GM23338 (cell line): ENCODE data around the gene PDSS2. TPM values are rescaled to one million over a fixed set of nuclear protein-coding genes. Genes with fewer than 3 reads are reported as not detected.

Source experiments
- ATAC-seq: fragments of 200-7000 bp; cut with Tn5 transposase; 3 replicates; pipeline ENCODE4 v1.9.1; 2020
- DNase-seq: peaks from one replicate; pipeline ENCODE4 v3.0.0-alpha.2; 2015; ENCODE audit warnings: low spot score
- H2AFZ ChIP-seq: fragments of 200-600 bp; sonication (generic); 2 replicates; pipeline ENCODE4 v1.8.0; 2016; ENCODE audit warnings: antibody characterized with exemption, mild to moderate bottlenecking, moderate library complexity
- H3F3A ChIP-seq: fragments of 200-600 bp; sonication (generic); replicated peaks from 2 replicates; pipeline ENCODE4 v1.8.0; 2017; ENCODE audit warnings: antibody characterized with exemption, mixed run types, low read depth
- H3K27ac ChIP-seq: fragments of 200-600 bp; sonication (generic); 2 replicates; pipeline ENCODE4 v1.6.1; 2016; ENCODE audit warnings: low read depth
- H3K27me3 ChIP-seq: fragments of 200-600 bp; sonication (generic); 2 replicates; pipeline ENCODE4 v1.8.0; 2016; ENCODE audit warnings: mild to moderate bottlenecking, mixed run types, moderate library complexity; ENCODE audit not compliant: insufficient read depth
- H3K36me3 ChIP-seq: fragments of 200-600 bp; sonication (generic); 2 replicates; pipeline ENCODE4 v1.8.0; 2016; ENCODE audit warnings: mild to moderate bottlenecking; ENCODE audit not compliant: insufficient read depth
- H3K4me1 ChIP-seq: fragments of 200-600 bp; sonication (generic); 2 replicates; pipeline ENCODE4 v1.8.0; 2016; ENCODE audit warnings: mild to moderate bottlenecking, moderate library complexity; ENCODE audit not compliant: insufficient read depth
- H3K4me2 ChIP-seq: fragments of 200-600 bp; sonication (generic); 2 replicates; pipeline ENCODE4 v1.7.1; 2017; ENCODE audit warnings: mixed run types
- H3K4me3 ChIP-seq: fragments of 200-600 bp; sonication (generic); 2 replicates; pipeline ENCODE4 v1.6.1; 2016; ENCODE audit warnings: mixed run types
- H3K79me2 ChIP-seq: fragments of 200-600 bp; sonication (generic); replicated peaks from 2 replicates; pipeline ENCODE4 v1.8.0; 2017; ENCODE audit warnings: mild to moderate bottlenecking; ENCODE audit not compliant: insufficient read depth
- H3K9me2 ChIP-seq: fragments of 200-600 bp; sonication (generic); 2 replicates; pipeline ENCODE4 v1.8.0; 2017; ENCODE audit not compliant: insufficient read depth
- H4K20me1 ChIP-seq: fragments of 200-600 bp; sonication (generic); replicated peaks from 2 replicates; pipeline ENCODE4 v1.8.0; 2017; ENCODE audit warnings: mild to moderate bottlenecking; ENCODE audit not compliant: insufficient read depth
- H3K27ac Mint-ChIP-seq: 2 replicates; pipeline ENCODE4 v1.8.0; 2020; ENCODE audit warnings: inconsistent platforms, mild to moderate bottlenecking, moderate library complexity, mixed read lengths
- H3K27me3 Mint-ChIP-seq: 3 replicates; pipeline ENCODE4 v1.8.0; 2022; ENCODE audit warnings: low read depth, mild to moderate bottlenecking, moderate library complexity, mixed read lengths, inconsistent platforms; ENCODE audit not compliant: insufficient read depth, poor library complexity
- H3K36me3 Mint-ChIP-seq: 3 replicates; pipeline ENCODE4 v1.8.0; 2021; ENCODE audit warnings: low read depth, mild to moderate bottlenecking, inconsistent platforms, moderate library complexity, mixed read lengths
- H3K4me1 Mint-ChIP-seq: 3 replicates; pipeline ENCODE4 v1.8.0; 2020; ENCODE audit warnings: mild to moderate bottlenecking, inconsistent platforms, mixed read lengths
- H3K4me3 Mint-ChIP-seq: 3 replicates; pipeline ENCODE4 v1.8.0; 2021; ENCODE audit warnings: moderate library complexity, mild to moderate bottlenecking, inconsistent platforms, mixed read lengths
- H3K9me3 Mint-ChIP-seq: 3 replicates; pipeline ENCODE4 v1.8.0; 2020; ENCODE audit warnings: moderate library complexity, mild to moderate bottlenecking, inconsistent platforms, mixed read lengths
- CREB1 ChIP-seq: fragments of 250-450 bp; sonication (Bioruptor Pico); IDR thresholded peaks from 2 replicates; pipeline ENCODE4 v1.5.0; 2020; ENCODE audit warnings: low read depth, mild to moderate bottlenecking, moderate library complexity
- EZH2 ChIP-seq: fragments of 200-600 bp; sonication (generic); IDR thresholded peaks from one replicate; pipeline ENCODE4 v1.8.0; 2017; ENCODE audit warnings: antibody characterized with exemption, mild to moderate bottlenecking, low read depth; ENCODE audit not compliant: unreplicated experiment
- NANOG ChIP-seq: IDR thresholded peaks from 2 replicates; pipeline ENCODE4 v1.6.1; 2016; ENCODE audit warnings: antibody characterized with exemption, borderline replicate concordance
- POLR2AphosphoS5 ChIP-seq: IDR thresholded peaks from 2 replicates; pipeline ENCODE4 v1.6.1; 2016; ENCODE audit warnings: antibody characterized with exemption, low read depth
- STAT1 ChIP-seq: IDR thresholded peaks from one replicate; pipeline ENCODE4 v1.6.1; 2016; ENCODE audit warnings: antibody characterized with exemption; ENCODE audit not compliant: unreplicated experiment
- polyA plus RNA-seq: library from polyadenylated mRNA; unstranded; fragments of >200 nt; fragmentation: Nextera tagmentation; extraction: Ambion mirVana; gene quantifications from 2 replicates; pipeline ENCODE4 v1.2.1, GENCODE V29; 2016
- total RNA-seq: library from RNA; depleted of rRNA; stranded (reverse); fragments of >200 nt; shearing (Covaris generic); gene quantifications from 2 replicates; pipeline ENCODE4 v1.2.3, GENCODE V29; 2014
- TF ChIP-seq, protein P1 (sequence below): fragments of 250-450 bp; sonication (Bioruptor Pico); IDR thresholded peaks from 2 replicates; pipeline ENCODE4 v1.5.0; 2020; ENCODE audit warnings: mild to moderate bottlenecking, moderate library complexity

PDSS2 gene
- total and polyA plus RNA-seq, 2 experiments from 2014 or later = 7.3 to 16.7 TPM

DNA sequence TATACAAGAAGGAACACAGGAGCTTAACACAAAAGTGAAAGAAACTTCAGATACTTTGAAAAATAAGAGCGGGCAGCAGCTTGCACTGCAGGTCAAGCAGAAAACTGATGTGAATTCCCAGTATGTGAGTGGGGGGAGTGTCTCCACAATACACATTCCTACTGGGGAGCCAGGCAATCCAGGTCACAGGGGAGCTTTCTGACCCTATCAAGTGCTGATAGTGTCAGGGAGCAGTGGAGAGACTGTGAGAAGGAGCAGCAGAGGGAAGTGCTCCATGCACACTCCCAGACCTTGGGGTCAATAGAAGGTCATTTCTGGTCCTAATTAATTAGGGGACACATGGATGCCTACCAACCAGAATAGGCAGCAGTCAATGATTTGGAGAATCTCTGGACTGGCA is 59.4 kb downstream of the PDSS2 start:
- Histone ChIP-seq H3K79me2 (peaks cover 16% of the 10 kb centered on the region), H3K27ac (no peak overlapping the region), H3K4me3 (no peak overlapping the region), H3K4me2 (no peak overlapping the region), H3K36me3 (no peaks in the 10 kb centered on the region), H3K4me1 (no peaks in the 10 kb centered on the region), H2AFZ (no peak overlapping the region), H3K27me3 (no peaks in the 10 kb centered on the region), H3F3A (no peaks in the 10 kb centered on the region), H4K20me1 (no peaks in the 10 kb centered on the region), H3K9me2 (no peaks in the 10 kb centered on the region)
- peaks cover 2% of the 10 kb centered on the region for H3K27me3 Mint-ChIP-seq
- H3K36me3 Mint-ChIP-seq = peaks cover 32% of the 10 kb centered on the region
- H3K9me3 Mint-ChIP-seq = peaks cover 22% of the 10 kb centered on the region
- no peak overlapping the region for H3K4me3 Mint-ChIP-seq
- DNase-seq = peak; percentile 29
- TF ChIP-seq STAT1 = no peak
- no peak for TF ChIP-seq CREB1 (CRISPR knock-in tag)
- no peak for TF ChIP-seq EZH2
- H3K4me1 Mint-ChIP-seq = peaks cover 8% of the 10 kb centered on the region
- H3K27ac Mint-ChIP-seq = no peak overlapping the region; the same call in 1 of the 2 replicates
- ATAC-seq = peak; percentile 67

DNA sequence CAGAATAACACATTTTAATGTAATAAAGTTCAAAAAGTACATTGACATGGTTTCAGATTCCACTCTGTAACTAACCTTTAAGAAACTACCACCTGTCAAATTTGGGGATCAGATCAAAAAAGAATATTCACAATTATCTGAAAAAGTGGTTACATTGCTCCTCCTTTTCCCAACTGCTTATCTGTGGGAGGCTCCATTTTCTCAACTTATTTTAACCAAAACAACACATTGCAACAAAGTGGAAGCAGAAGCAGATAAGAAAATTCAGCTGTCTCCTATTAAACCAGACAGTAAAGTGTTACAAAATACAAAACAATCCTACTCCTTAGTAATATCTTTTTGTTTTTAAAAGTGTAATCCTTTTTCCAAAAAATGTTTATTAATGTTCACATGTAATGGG is 61.4 kb downstream of the PDSS2 start:
- no peak for DNase-seq
- peaks cover 11% of the 10 kb centered on the region; the same call in 2 of the 3 replicates for H3K9me3 Mint-ChIP-seq
- Histone ChIP-seq H2AFZ (no peak overlapping the region), H3F3A (no peaks in the 10 kb centered on the region), H3K27ac (no peak overlapping the region), H4K20me1 (no peaks in the 10 kb centered on the region), H3K27me3 (no peaks in the 10 kb centered on the region), H3K4me2 (no peak overlapping the region), H3K9me2 (no peaks in the 10 kb centered on the region), H3K4me1 (no peaks in the 10 kb centered on the region), H3K79me2 (peaks cover 8% of the 10 kb centered on the region; the same call in 1 of the 2 replicates), H3K4me3 (no peak overlapping the region), H3K36me3 (no peaks in the 10 kb centered on the region; the same call in 1 of the 2 replicates)
- no peak overlapping the region for H3K27ac Mint-ChIP-seq
- TF ChIP-seq, protein P1, sequence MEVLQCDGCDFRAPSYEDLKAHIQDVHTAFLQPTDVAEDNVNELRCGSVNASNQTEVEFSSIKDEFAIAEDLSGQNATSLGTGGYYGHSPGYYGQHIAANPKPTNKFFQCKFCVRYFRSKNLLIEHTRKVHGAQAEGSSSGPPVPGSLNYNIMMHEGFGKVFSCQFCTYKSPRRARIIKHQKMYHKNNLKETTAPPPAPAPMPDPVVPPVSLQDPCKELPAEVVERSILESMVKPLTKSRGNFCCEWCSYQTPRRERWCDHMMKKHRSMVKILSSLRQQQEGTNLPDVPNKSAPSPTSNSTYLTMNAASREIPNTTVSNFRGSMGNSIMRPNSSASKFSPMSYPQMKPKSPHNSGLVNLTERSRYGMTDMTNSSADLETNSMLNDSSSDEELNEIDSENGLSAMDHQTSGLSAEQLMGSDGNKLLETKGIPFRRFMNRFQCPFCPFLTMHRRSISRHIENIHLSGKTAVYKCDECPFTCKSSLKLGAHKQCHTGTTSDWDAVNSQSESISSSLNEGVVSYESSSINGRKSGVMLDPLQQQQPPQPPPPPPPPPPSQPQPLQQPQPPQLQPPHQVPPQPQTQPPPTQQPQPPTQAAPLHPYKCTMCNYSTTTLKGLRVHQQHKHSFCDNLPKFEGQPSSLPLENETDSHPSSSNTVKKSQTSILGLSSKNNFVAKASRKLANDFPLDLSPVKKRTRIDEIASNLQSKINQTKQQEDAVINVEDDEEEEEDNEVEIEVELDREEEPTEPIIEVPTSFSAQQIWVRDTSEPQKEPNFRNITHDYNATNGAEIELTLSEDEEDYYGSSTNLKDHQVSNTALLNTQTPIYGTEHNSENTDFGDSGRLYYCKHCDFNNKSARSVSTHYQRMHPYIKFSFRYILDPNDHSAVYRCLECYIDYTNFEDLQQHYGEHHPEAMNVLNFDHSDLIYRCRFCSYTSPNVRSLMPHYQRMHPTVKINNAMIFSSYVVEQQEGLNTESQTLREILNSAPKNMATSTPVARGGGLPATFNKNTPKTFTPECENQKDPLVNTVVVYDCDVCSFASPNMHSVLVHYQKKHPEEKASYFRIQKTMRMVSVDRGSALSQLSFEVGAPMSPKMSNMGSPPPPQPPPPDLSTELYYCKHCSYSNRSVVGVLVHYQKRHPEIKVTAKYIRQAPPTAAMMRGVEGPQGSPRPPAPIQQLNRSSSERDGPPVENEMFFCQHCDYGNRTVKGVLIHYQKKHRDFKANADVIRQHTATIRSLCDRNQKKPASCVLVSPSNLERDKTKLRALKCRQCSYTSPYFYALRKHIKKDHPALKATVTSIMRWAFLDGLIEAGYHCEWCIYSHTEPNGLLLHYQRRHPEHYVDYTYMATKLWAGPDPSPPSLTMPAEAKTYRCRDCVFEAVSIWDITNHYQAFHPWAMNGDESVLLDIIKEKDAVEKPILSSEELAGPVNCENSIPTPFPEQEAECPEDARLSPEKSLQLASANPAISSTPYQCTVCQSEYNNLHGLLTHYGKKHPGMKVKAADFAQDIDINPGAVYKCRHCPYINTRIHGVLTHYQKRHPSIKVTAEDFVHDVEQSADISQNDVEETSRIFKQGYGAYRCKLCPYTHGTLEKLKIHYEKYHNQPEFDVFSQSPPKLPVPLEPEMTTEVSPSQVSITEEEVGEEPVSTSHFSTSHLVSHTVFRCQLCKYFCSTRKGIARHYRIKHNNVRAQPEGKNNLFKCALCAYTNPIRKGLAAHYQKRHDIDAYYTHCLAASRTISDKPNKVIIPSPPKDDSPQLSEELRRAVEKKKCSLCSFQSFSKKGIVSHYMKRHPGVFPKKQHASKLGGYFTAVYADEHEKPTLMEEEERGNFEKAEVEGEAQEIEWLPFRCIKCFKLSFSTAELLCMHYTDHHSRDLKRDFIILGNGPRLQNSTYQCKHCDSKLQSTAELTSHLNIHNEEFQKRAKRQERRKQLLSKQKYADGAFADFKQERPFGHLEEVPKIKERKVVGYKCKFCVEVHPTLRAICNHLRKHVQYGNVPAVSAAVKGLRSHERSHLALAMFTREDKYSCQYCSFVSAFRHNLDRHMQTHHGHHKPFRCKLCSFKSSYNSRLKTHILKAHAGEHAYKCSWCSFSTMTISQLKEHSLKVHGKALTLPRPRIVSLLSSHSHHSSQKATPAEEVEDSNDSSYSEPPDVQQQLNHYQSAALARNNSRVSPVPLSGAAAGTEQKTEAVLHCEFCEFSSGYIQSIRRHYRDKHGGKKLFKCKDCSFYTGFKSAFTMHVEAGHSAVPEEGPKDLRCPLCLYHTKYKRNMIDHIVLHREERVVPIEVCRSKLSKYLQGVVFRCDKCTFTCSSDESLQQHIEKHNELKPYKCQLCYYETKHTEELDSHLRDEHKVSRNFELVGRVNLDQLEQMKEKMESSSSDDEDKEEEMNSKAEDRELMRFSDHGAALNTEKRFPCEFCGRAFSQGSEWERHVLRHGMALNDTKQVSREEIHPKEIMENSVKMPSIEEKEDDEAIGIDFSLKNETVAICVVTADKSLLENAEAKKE = no peak
- TF ChIP-seq NANOG (no peak), POLR2AphosphoS5 (no peak)
- no peak for ATAC-seq
- H3K27me3 Mint-ChIP-seq = peaks cover 2% of the 10 kb centered on the region
- no peak overlapping the region for H3K4me3 Mint-ChIP-seq
- H3K4me1 Mint-ChIP-seq = peaks cover 8% of the 10 kb centered on the region
- H3K36me3 Mint-ChIP-seq = peaks cover 26% of the 10 kb centered on the region
